H1 (cell line): ENCODE data around the gene BRSK2. TPM values are rescaled to one million over a fixed set of nuclear protein-coding genes. Genes with fewer than 3 reads are reported as not detected.
A peak's percentile ranks its signal among the peaks of the same experiment; 100 is the strongest.

Experiments
- CTCF ChIA-PET: fragments of 300-600 bp; sonication (Branson Sonifier 250); formaldehyde crosslinking; loops from one replicate; lab custom pipeline; 2021; ENCODE audit not compliant: partially characterized antibody; lab: Charles Lee
- POLR2A ChIA-PET: fragments of 300-600 bp; sonication (Branson Sonifier 250); formaldehyde crosslinking; loops from one replicate; lab custom pipeline; 2021; ENCODE audit warnings: inconsistent platforms; ENCODE audit not compliant: partially characterized antibody; lab: Charles Lee
- DNase-seq, 2 experiments: peaks; one replicate each; pipeline versions ENCODE4 v3.0.0 to v3.0.0-alpha.2; 2010 to 2022; ENCODE audit warnings: low spot score in 2 of 2, low read depth in 1 of 2, mixed read lengths in 1 of 2
- FAIRE-seq: peaks from 2 replicates; lab custom pipeline; 2011; peaks lifted over from hg19 to GRCh38; lab: Jason Lieb, UNC
- H2AFZ ChIP-seq: 2 replicates; pipeline ENCODE4 v1.8.1; 2012; ENCODE audit warnings: low read length, inconsistent platforms
- H2AK5ac ChIP-seq: 2 replicates; pipeline ENCODE4 v1.6.1; 2013; ENCODE audit warnings: low read depth, low read length
- H2BK120ac ChIP-seq: replicated peaks from 2 replicates; pipeline ENCODE3; 2013; ENCODE audit warnings: low read depth, low read length, inconsistent platforms
- H2BK12ac ChIP-seq: 2 replicates; pipeline ENCODE4 v1.6.1; 2013; ENCODE audit warnings: low read depth, low read length
- H2BK15ac ChIP-seq: 2 replicates; pipeline ENCODE4 v1.6.1; 2013; ENCODE audit warnings: low read length
- H2BK20ac ChIP-seq: 2 replicates; pipeline ENCODE4 v1.6.1; 2013; ENCODE audit warnings: low read length
- H2BK5ac ChIP-seq: 2 replicates; pipeline ENCODE4 v1.6.1; 2013; ENCODE audit warnings: low read depth, low read length
- H3K14ac ChIP-seq: 2 replicates; pipeline ENCODE4 v1.6.1; 2013; ENCODE audit warnings: inconsistent platforms; ENCODE audit not compliant: insufficient read length
- H3K18ac ChIP-seq: 2 replicates; pipeline ENCODE4 v1.6.1; 2013; ENCODE audit warnings: low read length; ENCODE audit errors: extremely low read depth
- H3K23ac ChIP-seq: 2 replicates; pipeline ENCODE4 v1.6.1; 2013; ENCODE audit warnings: inconsistent platforms; ENCODE audit not compliant: insufficient read length
- H3K23me2 ChIP-seq: 2 replicates; pipeline ENCODE4 v1.6.1; 2013; ENCODE audit warnings: low read depth, low read length
- H3K27ac ChIP-seq: 2 replicates; pipeline ENCODE4 v1.6.1; 2011; ENCODE audit warnings: low read depth, low read length, inconsistent platforms
- H3K27me3 ChIP-seq, 4 experiments: replicated peaks in 1 of 4; 1 replicate in 1 of 4; 2 replicates in 3 of 4; pipeline versions ENCODE4 v1.6.1 to v1.8.1; 2011 to 2013; ENCODE audit warnings: low read length in 3 of 4, mild to moderate bottlenecking in 3 of 4, inconsistent platforms in 2 of 4, mixed read lengths in 2 of 4, moderate library complexity in 1 of 4; ENCODE audit not compliant: control insufficient read depth in 3 of 4, insufficient read depth in 3 of 4; ENCODE audit errors: extremely low read depth in 1 of 4
- H3K36me3 ChIP-seq, 4 experiments: 2 replicates each; pipeline versions ENCODE4 v1.6.1 to v1.8.1; 2011 to 2013; ENCODE audit warnings: mild to moderate bottlenecking in 4 of 4, low read length in 3 of 4, moderate library complexity in 2 of 4, control low read depth in 1 of 4, inconsistent platforms in 1 of 4; ENCODE audit not compliant: insufficient read depth in 4 of 4, control insufficient read depth in 2 of 4
- H3K4ac ChIP-seq: replicated peaks from 2 replicates; pipeline ENCODE3; 2013; ENCODE audit warnings: low read length, low read depth, mixed read lengths, inconsistent platforms; ENCODE audit not compliant: insufficient read length
- H3K4me1 ChIP-seq, 4 experiments: replicated peaks in 1 of 4; 1 replicate in 1 of 4; 2 replicates in 3 of 4; pipeline versions ENCODE4 v1.6.1 to v1.8.1; 2011 to 2013; ENCODE audit warnings: low read length in 3 of 4, inconsistent platforms in 2 of 4, mixed read lengths in 1 of 4; ENCODE audit not compliant: insufficient read depth in 4 of 4, control insufficient read depth in 3 of 4
- H3K4me2 ChIP-seq, 2 experiments: 2 replicates each; pipeline versions ENCODE4 v1.6.1 to v1.8.1; 2011 to 2013; ENCODE audit warnings: low read depth in 2 of 2, low read length in 2 of 2, control low read depth in 1 of 2, inconsistent platforms in 1 of 2, mild to moderate bottlenecking in 1 of 2; ENCODE audit not compliant: insufficient read depth in 1 of 2
- H3K4me3 ChIP-seq, 4 experiments: fragments of 200-600, 300-600 bp in 1 of 4; sonication (generic), shearing (Covaris generic), sonication (Bioruptor Twin) in 1 of 4; 2 replicates each; pipeline versions ENCODE4 v1.5.1 to v1.8.1; 2011 to 2016; ENCODE audit warnings: low read length in 4 of 4, low read depth in 3 of 4, control low read depth in 2 of 4, inconsistent platforms in 2 of 4, mild to moderate bottlenecking in 2 of 4, mixed read lengths in 1 of 4, moderate library complexity in 1 of 4; ENCODE audit not compliant: insufficient read depth in 2 of 4; ENCODE audit errors: extremely low read depth in 1 of 4
- H3K56ac ChIP-seq: replicated peaks from 2 replicates; pipeline ENCODE3; 2013; ENCODE audit warnings: low read depth, mild to moderate bottlenecking, mixed read lengths, low read length, inconsistent platforms; ENCODE audit not compliant: insufficient read length
- H3K79me1 ChIP-seq: 2 replicates; pipeline ENCODE4 v1.6.1; 2013; ENCODE audit warnings: low read depth, low read length, control low read depth
- H3K79me2 ChIP-seq, 2 experiments: 2 replicates each; pipeline versions ENCODE4 v1.6.1 to v1.8.1; 2012 to 2013; ENCODE audit warnings: low read length in 2 of 2, mild to moderate bottlenecking in 2 of 2, inconsistent platforms in 1 of 2; ENCODE audit not compliant: insufficient read depth in 2 of 2, control insufficient read depth in 1 of 2
- H3K9ac ChIP-seq, 4 experiments: replicated peaks in 1 of 4; 1 replicate in 1 of 4; 2 replicates in 3 of 4; pipeline versions ENCODE4 v1.6.1 to v1.8.1; 2011 to 2013; ENCODE audit warnings: low read depth in 3 of 4, low read length in 3 of 4, control low read depth in 2 of 4, mild to moderate bottlenecking in 2 of 4, moderate library complexity in 2 of 4, inconsistent platforms in 1 of 4; ENCODE audit errors: extremely low read depth in 1 of 4
- H3K9me3 ChIP-seq, 2 experiments: 2 replicates each; pipeline versions ENCODE4 v1.6.1 to v1.8.1; 2012 to 2013; ENCODE audit warnings: mild to moderate bottlenecking in 2 of 2, moderate library complexity in 2 of 2, control low read depth in 1 of 2, inconsistent platforms in 1 of 2, low read depth in 1 of 2, low read length in 1 of 2, mixed read lengths in 1 of 2; ENCODE audit not compliant: insufficient read depth in 2 of 2
- H4K20me1 ChIP-seq, 2 experiments: replicated peaks in 1 of 2; 2 replicates each; pipeline versions ENCODE3 to v1.8.1; 2011 to 2013; ENCODE audit warnings: inconsistent platforms in 2 of 2, low read length in 2 of 2, mild to moderate bottlenecking in 1 of 2; ENCODE audit not compliant: insufficient read depth in 2 of 2, control insufficient read depth in 1 of 2
- H4K5ac ChIP-seq: 2 replicates; pipeline ENCODE4 v1.6.1; 2013; ENCODE audit warnings: low read length, low read depth, mixed read lengths, inconsistent platforms; ENCODE audit not compliant: insufficient read length
- H4K8ac ChIP-seq: 2 replicates; pipeline ENCODE4 v1.8.0; 2013; ENCODE audit warnings: mild to moderate bottlenecking, moderate library complexity, low read length, inconsistent platforms; ENCODE audit not compliant: insufficient read depth; ENCODE audit errors: extremely low read depth
- H4K91ac ChIP-seq: replicated peaks from 2 replicates; pipeline ENCODE3; 2013; ENCODE audit warnings: low read length, mixed read lengths, inconsistent platforms; ENCODE audit not compliant: insufficient read length
- EZH2 ChIP-seq: fragments of 200-600 bp; sonication (generic); IDR thresholded peaks from 2 replicates; pipeline ENCODE4 v1.7.1; 2012; ENCODE audit warnings: low read depth, mild to moderate bottlenecking, moderate library complexity, low read length, inconsistent platforms; ENCODE audit not compliant: severe bottlenecking
- HDAC2 ChIP-seq, 2 experiments: fragments of 300-600 bp in 1 of 2; sonication (generic) in 1 of 2; IDR thresholded peaks; 2 replicates each; pipeline ENCODE4 v1.6.1; 2011 to 2012; ENCODE audit warnings: low read depth in 2 of 2, low read length in 2 of 2, mild to moderate bottlenecking in 2 of 2, moderate library complexity in 2 of 2, borderline replicate concordance in 1 of 2, inconsistent platforms in 1 of 2
- MAFK ChIP-seq: IDR thresholded peaks from 2 replicates; pipeline ENCODE4 v1.6.1; 2012; ENCODE audit warnings: low read depth, mild to moderate bottlenecking, improper control_type of control experiment, low read length
- SIN3A ChIP-seq, 2 experiments: IDR thresholded peaks in 1 of 2; conservative IDR thresholded peaks in 1 of 2; 2 replicates each; pipeline ENCODE4 v1.6.1; 2011 to 2012; ENCODE audit warnings: low read length in 2 of 2, improper control_type of control experiment in 1 of 2, low read depth in 1 of 2, mild to moderate bottlenecking in 1 of 2
- SIRT6 ChIP-seq: IDR thresholded peaks from one replicate; pipeline ENCODE4 v1.7.1; 2012; ENCODE audit warnings: low read length, inconsistent platforms
- SRF ChIP-seq: IDR thresholded peaks from 2 replicates; pipeline ENCODE4 v1.6.1; 2011; ENCODE audit warnings: mild to moderate bottlenecking, low read depth, low read length, moderate library complexity
- TBP ChIP-seq: IDR thresholded peaks from 2 replicates; pipeline ENCODE4 v1.6.1; 2011; ENCODE audit warnings: low read depth, low read length, improper control_type of control experiment
- WGBS, 2 experiments: shearing (Covaris generic) in 1 of 2; methylation state at CpG; one replicate each; pipeline versions ENCODE4 v1.1.6 to v1.1.7; 2013 to 2015; ENCODE audit warnings: low lambda C conversion rate in 2 of 2, mixed read lengths in 2 of 2, inconsistent platforms in 1 of 2, low coverage in 1 of 2, missing lambda C conversion rate in 1 of 2; ENCODE audit not compliant: insufficient replicate concordance in 2 of 2, insufficient coverage in 1 of 2, insufficient read length in 1 of 2; ENCODE audit errors: extremely low coverage in 1 of 2, missing lambda C conversion rate in 1 of 2; 5-methylcytosine and 5-hydroxymethylcytosine counted together
- polyA plus RNA-seq, 7 experiments: library from polyadenylated mRNA; depleted of rRNA in 3 of 7; stranded (reverse) in 5 of 7; unstranded in 2 of 7; fragments of >200 nt in 5 of 7; fragments of 200-250 nt in 2 of 7; gene quantifications; 1 replicate in 5 of 7; 2 replicates in 1 of 7; 4 replicates in 1 of 7; pipeline versions ENCODE4 v1.2.1 to v1.2.3, GENCODE V29; 2011 to 2013; ENCODE audit warnings: missing spikeins in 2 of 7, mixed read lengths in 2 of 7
- total RNA-seq: library from RNA; stranded (reverse); fragmentation: NEBNext Ultra II Directional; extraction: Animal tissue kit (Norgen Biotek cat#: 25700); gene quantifications from 2 replicates; pipeline ENCODE4 v1.2.1, GENCODE V29; 2021
- TF ChIP-seq, protein P1 (sequence below): IDR thresholded peaks from 2 replicates; pipeline ENCODE4 v1.6.1; 2011; ENCODE audit warnings: low read length, improper control_type of control experiment
- TF ChIP-seq, protein P2 (sequence below): IDR thresholded peaks from 2 replicates; pipeline ENCODE4 v1.6.1; 2012; ENCODE audit warnings: inconsistent platforms

Gene BRSK2
- total and polyA plus RNA-seq, 2 of the 8 experiments (the other 6 are each of a cell fraction or from before 2014, with no cell fraction given) = 17.3 to 27.1 TPM

DNA sequence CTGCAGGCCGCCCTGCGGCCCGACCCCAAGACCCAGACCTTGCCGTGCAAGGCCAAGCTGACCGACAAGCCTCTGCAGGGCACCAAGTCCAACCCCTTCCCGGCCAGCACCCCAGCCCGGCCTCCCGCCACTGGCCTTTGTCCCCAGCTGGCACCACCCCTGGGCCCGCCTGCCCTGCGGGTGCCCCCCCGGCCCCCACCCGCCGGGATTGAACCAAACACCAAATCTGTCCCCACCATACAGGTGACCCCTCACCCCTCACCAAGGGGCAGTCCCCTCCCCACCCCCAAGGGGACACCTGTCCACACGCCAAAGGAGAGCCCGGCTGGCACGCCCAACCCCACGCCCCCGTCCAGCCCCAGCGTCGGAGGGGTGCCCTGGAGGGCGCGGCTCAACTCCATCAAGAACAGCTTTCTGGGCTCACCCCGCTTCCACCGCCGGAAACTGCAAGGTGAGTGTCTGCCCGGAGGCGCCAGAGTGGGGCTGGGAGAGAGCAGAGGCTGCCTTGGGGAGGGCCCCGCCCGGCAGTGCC, 60.7 kb downstream of the BRSK2 start:
- no peak overlapping the region for H2AK5ac ChIP-seq
- no peaks in the 10 kb centered on the region for H3K9me3 ChIP-seq
- CTCF ChIA-PET = interaction anchor here (1.1 kb wide), 1 partner anchor 31 kb away, joined by 3 read pairs; no protein-coding TSS in a partner anchor
- no peak overlapping the region for H2BK15ac ChIP-seq
- no peak overlapping the region for H2AFZ ChIP-seq
- H4K5ac ChIP-seq = no peak overlapping the region
- peaks cover 0 to 19% (median 3%) of the 10 kb centered on the region in 4 experiments; a peak in 4 of 8 replicates for H3K36me3 ChIP-seq
- no peak for FAIRE-seq
- H2BK20ac ChIP-seq = no peak overlapping the region
- H2BK12ac ChIP-seq = no peak overlapping the region
- no peak overlapping the region for H2BK5ac ChIP-seq
- H3K79me1 ChIP-seq = peaks cover 5% of the 10 kb centered on the region; the same call in 1 of the 2 replicates
- no peak overlapping the region for H3K27ac ChIP-seq
- H4K91ac ChIP-seq = no peak overlapping the region
- H3K4ac ChIP-seq = no peak overlapping the region
- no peaks in the 10 kb centered on the region for H3K4me1 ChIP-seq
- H3K79me2 ChIP-seq = no peaks in the 10 kb centered on the region
- no peaks in the 10 kb centered on the region for H3K27me3 ChIP-seq
- DNase-seq = no peak
- H3K23ac ChIP-seq = no peak overlapping the region
- no peak overlapping the region for H3K56ac ChIP-seq
- no peak overlapping the region for H3K9ac ChIP-seq
- no peak overlapping the region for H2BK120ac ChIP-seq
- WGBS, 2 experiments = 88% methylated on average over 17 of the region's 29 CpGs; no CpG with 5 or more reads in 1 of the 2 experiments
- peaks cover 0 to 9% of the 10 kb centered on the region in 2 experiments for H4K20me1 ChIP-seq
- no peak for TF ChIP-seq EZH2
- TF ChIP-seq HDAC2 (IDR thresholded peaks at IDR 0.05; ENCODE audit: borderline replicate concordance in 1 of 2, low read depth in 2 of 2, low read length in 2 of 2) = no peak
- no peak for TF ChIP-seq SRF
- TF ChIP-seq SIN3A (conservative IDR thresholded peaks at IDR 0.05 in 1 of 2, IDR thresholded peaks at IDR 0.05 in 1 of 2; ENCODE audit: low read depth in 1 of 2, low read length in 2 of 2) = no peak
- TF ChIP-seq, protein P1, sequence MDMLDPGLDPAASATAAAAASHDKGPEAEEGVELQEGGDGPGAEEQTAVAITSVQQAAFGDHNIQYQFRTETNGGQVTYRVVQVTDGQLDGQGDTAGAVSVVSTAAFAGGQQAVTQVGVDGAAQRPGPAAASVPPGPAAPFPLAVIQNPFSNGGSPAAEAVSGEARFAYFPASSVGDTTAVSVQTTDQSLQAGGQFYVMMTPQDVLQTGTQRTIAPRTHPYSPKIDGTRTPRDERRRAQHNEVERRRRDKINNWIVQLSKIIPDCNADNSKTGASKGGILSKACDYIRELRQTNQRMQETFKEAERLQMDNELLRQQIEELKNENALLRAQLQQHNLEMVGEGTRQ = no peak
- TF ChIP-seq TBP = no peak
- TF ChIP-seq, protein P2, sequence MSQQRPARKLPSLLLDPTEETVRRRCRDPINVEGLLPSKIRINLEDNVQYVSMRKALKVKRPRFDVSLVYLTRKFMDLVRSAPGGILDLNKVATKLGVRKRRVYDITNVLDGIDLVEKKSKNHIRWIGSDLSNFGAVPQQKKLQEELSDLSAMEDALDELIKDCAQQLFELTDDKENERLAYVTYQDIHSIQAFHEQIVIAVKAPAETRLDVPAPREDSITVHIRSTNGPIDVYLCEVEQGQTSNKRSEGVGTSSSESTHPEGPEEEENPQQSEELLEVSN = no peak
- no peak for TF ChIP-seq MAFK
- no peak for TF ChIP-seq SIRT6
- no peak overlapping the region for H3K4me3 ChIP-seq
- no peak overlapping the region for H3K18ac ChIP-seq
- POLR2A ChIA-PET = no interaction called here
- H3K4me2 ChIP-seq = no peak overlapping the region
- H4K8ac ChIP-seq = peak overlapping the region; percentile 68; the same call in 1 of the 2 replicates
- H3K14ac ChIP-seq = no peak overlapping the region
- no peaks in the 10 kb centered on the region for H3K23me2 ChIP-seq
